GM12875 (cell line): ENCODE measurements around the gene CRYGA.

Source experiments
- H3K4me3 ChIP-seq: one replicate; pipeline ENCODE4 v1.5.1; 2011; ENCODE audit warnings: low read depth, low read length, control low read depth
- CTCF ChIP-seq: IDR thresholded peaks from 2 replicates; pipeline ENCODE4 v1.5.1; 2011; ENCODE audit warnings: low read depth, mild to moderate bottlenecking, control low read depth, inconsistent platforms, low read length, moderate library complexity, borderline replicate concordance; ENCODE audit not compliant: insufficient read depth

The CRYGA gene

GRCh38 chr2:208192611-208193236, 29.3 kb upstream of the CRYGA start:
- TF ChIP-seq CTCF, result no peak
- H3K4me3 ChIP-seq, result no peak overlapping the region

GRCh38 chr2:208189810-208190503, 26.6 kb upstream of the CRYGA start, which contains the start of gene C2orf80:
Gene C2orf80 (minus strand): TSS chr2:208190030. CDS start chr2:208186986, 3,044 bp downstream.
- no peak within 1 kb of the TSS for H3K4me3 ChIP-seq
- no peak for TF ChIP-seq CTCF

GRCh38 chr2:208189069-208189809, 25.9 kb upstream of the CRYGA start:
- TF ChIP-seq CTCF, result no peak
- no peak overlapping the region for H3K4me3 ChIP-seq

GRCh38 chr2:208186893-208187292, 23.5 kb upstream of the CRYGA start:
- H3K4me3 ChIP-seq, result no peak overlapping the region
- TF ChIP-seq CTCF, result no peak

GRCh38 chr2:208186465-208186864, 23.1 kb upstream of the CRYGA start:
- no peak overlapping the region for H3K4me3 ChIP-seq
- TF ChIP-seq CTCF, result no peak

- TF ChIP-seq CTCF, result no peak
These were observed 20.8 kb upstream of the CRYGA start for GRCh38 chr2:208183972-208184705.

More at GRCh38 chr2:208183972-208184705, 20.8 kb upstream of the CRYGA start:
- H3K4me3 ChIP-seq, result no peak overlapping the region
